ENCODE measurements around the gene OR2A12.
"Not testable (repeated sequence)": the region's sequence is repeated elsewhere in the genome, so short reads cannot be mapped to it uniquely, and the experiment has no call there.

Gene OR2A12, protein sequence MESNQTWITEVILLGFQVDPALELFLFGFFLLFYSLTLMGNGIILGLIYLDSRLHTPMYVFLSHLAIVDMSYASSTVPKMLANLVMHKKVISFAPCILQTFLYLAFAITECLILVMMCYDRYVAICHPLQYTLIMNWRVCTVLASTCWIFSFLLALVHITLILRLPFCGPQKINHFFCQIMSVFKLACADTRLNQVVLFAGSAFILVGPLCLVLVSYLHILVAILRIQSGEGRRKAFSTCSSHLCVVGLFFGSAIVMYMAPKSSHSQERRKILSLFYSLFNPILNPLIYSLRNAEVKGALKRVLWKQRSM

GRCh38 chr7:144085978-144086377 lies at the start of gene OR2A12:
Gene OR2A12 (plus strand): TSS chr7:144086278. CDS start chr7:144095108, 8,830 bp downstream.
- H3K36me3 Mint-ChIP-seq (ENCODE audit: low read depth), result no peaks in the 10 kb centered on the region

DNA sequence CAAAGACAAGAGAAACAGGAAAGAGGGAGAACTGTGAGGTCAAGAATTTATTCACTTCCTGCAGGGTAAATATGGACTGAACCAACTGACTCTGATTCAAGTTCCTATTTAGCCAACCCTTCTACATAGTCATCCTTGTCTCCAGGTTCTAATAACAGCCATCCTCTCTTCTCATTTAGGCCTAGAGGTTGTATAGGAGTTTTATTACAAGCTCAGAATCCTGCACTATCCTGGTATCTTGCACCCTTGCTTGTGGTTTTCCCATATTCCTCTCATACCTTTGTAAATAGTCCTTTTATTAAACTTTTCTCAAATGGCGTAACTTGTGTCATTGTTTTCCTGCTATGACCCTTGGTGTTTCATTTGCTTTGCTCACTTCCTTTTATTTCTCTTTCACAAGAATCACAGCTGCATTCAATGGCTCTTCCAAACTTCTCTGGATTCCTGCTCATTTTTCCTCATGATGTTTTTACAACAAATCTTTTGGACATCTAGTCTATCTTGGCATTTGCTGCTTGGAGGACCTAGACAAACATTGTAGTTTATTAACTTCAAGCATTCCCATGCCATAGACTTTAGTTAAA lies 49.7 kb upstream of the OR2A12 start:
- H3K4me1 Mint-ChIP-seq (ENCODE audit: low read depth), result no peaks in the 10 kb centered on the region
- H3K27ac Mint-ChIP-seq, result no peak overlapping the region
- no peaks in the 10 kb centered on the region for H3K27me3 Mint-ChIP-seq
- intact Hi-C loops (cut with micrococcal nuclease), result no loop called here
- no peaks in the 10 kb centered on the region for H3K36me3 Mint-ChIP-seq (ENCODE audit: low read depth)
- no peaks in the 10 kb centered on the region for H3K9me3 Mint-ChIP-seq
- no peak overlapping the region for H3K4me3 Mint-ChIP-seq

More at GRCh38 chr7:144085978-144086377, at the start of gene OR2A12:
- intact Hi-C loops (cut with micrococcal nuclease), result no loop called here
- Mint-ChIP-seq H3K9me3 (peaks cover 8% of the 10 kb centered on the region), H3K27ac (no peak within 1 kb of the TSS), H3K4me3 (no peak within 1 kb of the TSS), H3K27me3 (no peaks in the 10 kb centered on the region), H3K4me1 (ENCODE audit: low read depth) (no peaks in the 10 kb centered on the region)

- H3K27me3 Mint-ChIP-seq, result no peaks in the 10 kb centered on the region
- no peaks in the 10 kb centered on the region for H3K36me3 Mint-ChIP-seq (ENCODE audit: low read depth)
- intact Hi-C loops (cut with micrococcal nuclease), result no loop called here
- no peaks in the 10 kb centered on the region for H3K9me3 Mint-ChIP-seq
- H3K4me3 Mint-ChIP-seq, result no peak overlapping the region
- H3K27ac Mint-ChIP-seq, result no peak overlapping the region
- H3K4me1 Mint-ChIP-seq (ENCODE audit: low read depth), result no peaks in the 10 kb centered on the region
Measured at GRCh38 chr7:144037414-144038035, 48.6 kb upstream of the OR2A12 start.

DNA sequence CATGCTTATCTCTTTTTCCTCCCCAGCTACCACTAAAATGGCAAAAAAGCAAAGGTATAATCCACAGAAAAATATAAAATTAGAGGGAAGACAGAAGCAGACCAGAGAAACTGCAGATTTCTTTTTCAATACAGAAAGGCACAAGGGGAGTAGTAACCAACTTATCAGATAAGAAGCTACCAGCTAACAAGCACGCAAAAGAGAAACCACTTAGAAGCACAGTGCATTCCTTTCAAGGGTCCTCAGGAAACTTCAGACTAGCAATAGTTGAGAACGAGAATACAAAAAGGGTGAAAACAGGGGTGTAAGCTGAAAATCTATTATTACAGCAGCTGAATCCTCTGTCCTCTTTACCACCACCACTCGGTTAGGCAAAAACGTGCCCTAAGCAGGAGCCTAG lies 47.2 kb upstream of the OR2A12 start:
- no peaks in the 10 kb centered on the region for H3K9me3 Mint-ChIP-seq
- no peaks in the 10 kb centered on the region for H3K27me3 Mint-ChIP-seq
- intact Hi-C loops (cut with micrococcal nuclease), result no loop called here
- H3K4me3 Mint-ChIP-seq, result no peak overlapping the region
- no peaks in the 10 kb centered on the region for H3K4me1 Mint-ChIP-seq (ENCODE audit: low read depth)
- no peaks in the 10 kb centered on the region for H3K36me3 Mint-ChIP-seq (ENCODE audit: low read depth)
- H3K27ac Mint-ChIP-seq, result no peak overlapping the region

DNA sequence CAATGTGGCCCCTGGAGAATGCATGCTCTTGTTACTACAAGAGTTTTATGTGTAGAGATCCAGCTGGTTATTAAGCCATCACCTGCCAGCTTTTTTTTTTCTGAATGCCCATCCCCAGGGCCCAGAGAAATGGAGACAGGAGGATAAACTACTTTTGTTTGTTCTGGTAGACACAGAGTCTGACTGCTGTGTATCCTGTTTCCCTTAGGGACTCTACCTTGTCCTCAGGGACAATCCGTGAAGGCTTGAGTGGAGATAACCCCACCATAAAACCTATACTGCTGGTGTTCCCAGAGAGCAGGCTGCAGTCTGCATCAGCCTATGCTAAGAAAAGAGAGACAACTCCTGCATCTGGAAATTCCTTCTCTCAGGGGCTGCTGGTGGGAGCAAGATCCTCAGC lies 37.4 kb upstream of the OR2A12 start, which contains the start of gene OR2A5:
Gene OR2A5, plus strand, starts transcription at position 301 of the 400 bp plus-strand sequence. CDS start 1,454 bp downstream, outside the sequence.
- intact Hi-C loops (cut with micrococcal nuclease), result no loop called here
- H3K4me1 Mint-ChIP-seq (ENCODE audit: low read depth), result no peaks in the 10 kb centered on the region
- no peaks in the 10 kb centered on the region for H3K27me3 Mint-ChIP-seq
- H3K36me3 Mint-ChIP-seq (ENCODE audit: low read depth), result no peaks in the 10 kb centered on the region
- no peaks in the 10 kb centered on the region for H3K9me3 Mint-ChIP-seq
- no peak within 1 kb of the TSS for H3K27ac Mint-ChIP-seq
- no peak within 1 kb of the TSS for H3K4me3 Mint-ChIP-seq

DNA sequence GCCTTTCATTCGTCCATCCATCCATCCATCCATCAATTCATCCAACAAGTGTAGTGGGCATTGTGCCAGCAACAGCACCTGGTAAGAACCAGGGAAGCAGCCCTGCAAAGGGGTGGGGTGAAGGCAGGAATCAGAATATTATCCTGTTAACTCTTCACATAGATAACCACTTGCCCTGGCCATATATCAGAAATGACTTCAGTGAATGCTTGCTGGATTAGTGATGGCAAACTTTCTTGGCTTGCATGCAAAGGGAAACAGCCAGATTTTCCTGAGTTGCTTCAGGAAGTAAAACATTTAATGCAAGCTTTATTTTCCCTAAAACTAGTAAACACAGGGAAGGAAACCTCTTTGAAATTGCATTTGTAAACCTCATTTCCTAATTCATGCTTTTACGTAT lies 36.6 kb upstream of the OR2A12 start:
- Mint-ChIP-seq H3K9me3 (no peaks in the 10 kb centered on the region), H3K27ac (no peak overlapping the region), H3K27me3 (no peaks in the 10 kb centered on the region), H3K4me1 (ENCODE audit: low read depth) (no peaks in the 10 kb centered on the region), H3K36me3 (ENCODE audit: low read depth) (no peaks in the 10 kb centered on the region), H3K4me3 (no peak overlapping the region)
- intact Hi-C loops (cut with micrococcal nuclease), result no loop called here

- no peaks in the 10 kb centered on the region for H3K27me3 Mint-ChIP-seq
Measured at GRCh38 chr7:144050093-144050492, 36.0 kb upstream of the OR2A12 start.

GRCh38 chr7:144050884-144051283 lies 35.2 kb upstream of the OR2A12 start:
- intact Hi-C loops (cut with micrococcal nuclease); H3K4me1 Mint-ChIP-seq (ENCODE audit: low read depth); H3K4me3 Mint-ChIP-seq; H3K27ac Mint-ChIP-seq; H3K9me3 Mint-ChIP-seq; H3K36me3 Mint-ChIP-seq (ENCODE audit: low read depth); H3K27me3 Mint-ChIP-seq: not testable (repeated sequence)

More at GRCh38 chr7:144050093-144050492, 36.0 kb upstream of the OR2A12 start:
- intact Hi-C loops (cut with micrococcal nuclease), result no loop called here
- Mint-ChIP-seq H3K4me1 (ENCODE audit: low read depth) (no peaks in the 10 kb centered on the region), H3K4me3 (no peak overlapping the region), H3K36me3 (ENCODE audit: low read depth) (no peaks in the 10 kb centered on the region), H3K27ac (no peak overlapping the region), H3K9me3 (no peaks in the 10 kb centered on the region)

DNA sequence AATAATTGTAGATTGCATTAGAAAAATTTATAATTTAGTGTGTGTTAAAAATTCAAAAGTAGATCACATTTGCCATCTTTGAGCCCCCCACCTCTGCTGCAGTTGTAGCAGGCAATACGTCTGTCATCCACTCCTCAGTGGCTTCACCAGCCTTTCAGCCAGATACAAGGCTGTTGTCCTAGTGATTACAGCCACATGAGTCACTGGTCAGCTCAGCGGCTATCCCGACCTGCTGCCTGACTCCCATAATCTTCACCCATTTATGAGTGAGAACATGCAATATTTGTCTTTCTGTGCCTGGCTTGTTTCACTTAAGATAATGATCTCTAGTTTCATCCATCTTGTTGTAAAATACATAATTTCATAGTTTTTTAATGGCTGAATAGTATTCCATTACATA lies 28.1 kb upstream of the OR2A12 start:
- H3K9me3 Mint-ChIP-seq, result no peaks in the 10 kb centered on the region
- H3K4me1 Mint-ChIP-seq (ENCODE audit: low read depth), result no peaks in the 10 kb centered on the region
- no peak overlapping the region for H3K27ac Mint-ChIP-seq
- no peaks in the 10 kb centered on the region for H3K27me3 Mint-ChIP-seq
- intact Hi-C loops (cut with micrococcal nuclease), result no loop called here
- no peaks in the 10 kb centered on the region for H3K36me3 Mint-ChIP-seq (ENCODE audit: low read depth)
- H3K4me3 Mint-ChIP-seq, result no peak overlapping the region

- Mint-ChIP-seq H3K36me3 (ENCODE audit: low read depth) (no peaks in the 10 kb centered on the region), H3K4me1 (ENCODE audit: low read depth) (no peaks in the 10 kb centered on the region), H3K4me3 (no peak overlapping the region), H3K9me3 (no peaks in the 10 kb centered on the region), H3K27ac (no peak overlapping the region), H3K27me3 (no peaks in the 10 kb centered on the region)
- intact Hi-C loops (cut with micrococcal nuclease), result no loop called here
Measured at GRCh38 chr7:144063710-144064109, 22.4 kb upstream of the OR2A12 start.

- H3K9me3 Mint-ChIP-seq, result no peaks in the 10 kb centered on the region
- no peak within 1 kb of the TSS for H3K27ac Mint-ChIP-seq
- no peaks in the 10 kb centered on the region for H3K27me3 Mint-ChIP-seq
- intact Hi-C loops (cut with micrococcal nuclease), result no loop called here
- H3K36me3 Mint-ChIP-seq (ENCODE audit: low read depth), result no peaks in the 10 kb centered on the region
- H3K4me3 Mint-ChIP-seq, result no peak within 1 kb of the TSS
- H3K4me1 Mint-ChIP-seq (ENCODE audit: low read depth), result no peaks in the 10 kb centered on the region
Measured at GRCh38 chr7:144069511-144069910, 16.6 kb upstream of the OR2A12 start, which contains the start of gene OR2A25. Gene OR2A25 (plus strand): TSS chr7:144069811. CDS start chr7:144074220, 4,409 bp downstream.

GRCh38 chr7:144069953-144070352 lies 16.1 kb upstream of the OR2A12 start:
- no peak overlapping the region for H3K4me3 Mint-ChIP-seq
- no peaks in the 10 kb centered on the region for H3K27me3 Mint-ChIP-seq
- H3K4me1 Mint-ChIP-seq (ENCODE audit: low read depth), result no peaks in the 10 kb centered on the region
- no peaks in the 10 kb centered on the region for H3K9me3 Mint-ChIP-seq
- no peak overlapping the region for H3K27ac Mint-ChIP-seq
- no peaks in the 10 kb centered on the region for H3K36me3 Mint-ChIP-seq (ENCODE audit: low read depth)
- intact Hi-C loops (cut with micrococcal nuclease), result no loop called here

DNA sequence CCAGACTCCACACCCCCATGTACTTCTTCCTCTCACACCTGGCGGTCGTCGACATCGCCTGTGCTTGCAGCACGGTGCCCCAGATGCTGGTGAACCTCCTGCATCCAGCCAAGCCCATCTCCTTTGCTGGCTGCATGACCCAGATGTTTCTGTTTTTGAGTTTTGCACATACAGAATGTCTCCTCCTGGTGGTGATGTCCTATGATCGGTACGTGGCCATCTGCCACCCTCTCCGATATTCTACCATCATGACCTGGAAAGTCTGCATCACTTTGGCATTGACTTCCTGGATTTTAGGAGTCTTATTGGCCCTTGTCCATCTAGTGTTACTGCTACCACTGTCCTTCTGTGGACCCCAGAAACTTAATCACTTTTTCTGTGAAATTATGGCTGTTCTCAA lies 11.7 kb upstream of the OR2A12 start:
- H3K4me3 Mint-ChIP-seq, result no peak overlapping the region
- no peaks in the 10 kb centered on the region for H3K4me1 Mint-ChIP-seq (ENCODE audit: low read depth)
- H3K36me3 Mint-ChIP-seq (ENCODE audit: low read depth), result no peaks in the 10 kb centered on the region
- intact Hi-C loops (cut with micrococcal nuclease), result no loop called here
- no peak overlapping the region for H3K27ac Mint-ChIP-seq
- no peaks in the 10 kb centered on the region for H3K9me3 Mint-ChIP-seq
- no peaks in the 10 kb centered on the region for H3K27me3 Mint-ChIP-seq

DNA sequence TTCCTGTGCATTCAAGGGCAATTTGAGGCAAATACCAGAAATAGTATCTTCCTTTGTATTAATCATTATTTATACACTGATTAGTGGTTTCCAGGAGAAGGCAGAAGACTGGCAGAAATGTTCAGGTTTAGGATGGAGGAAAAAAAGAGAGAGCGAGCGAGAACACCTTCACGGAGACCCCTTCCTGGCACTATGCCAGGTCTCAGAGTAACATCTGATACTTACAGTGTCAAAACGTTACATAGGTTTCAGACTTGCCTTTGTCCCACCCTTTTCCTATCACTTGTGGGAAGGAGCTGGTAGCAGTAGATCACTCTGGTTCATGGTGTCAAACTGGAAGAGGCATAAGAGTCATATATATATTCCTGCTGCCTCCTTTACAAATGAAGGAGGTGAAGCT lies 652 bp downstream of the OR2A12 start:
- no peaks in the 10 kb centered on the region for H3K36me3 Mint-ChIP-seq (ENCODE audit: low read depth)
- no peaks in the 10 kb centered on the region for H3K4me1 Mint-ChIP-seq (ENCODE audit: low read depth)
- peaks cover 8% of the 10 kb centered on the region for H3K9me3 Mint-ChIP-seq
- intact Hi-C loops (cut with micrococcal nuclease), result no loop called here
- no peak overlapping the region for H3K27ac Mint-ChIP-seq
- no peaks in the 10 kb centered on the region for H3K27me3 Mint-ChIP-seq
- H3K4me3 Mint-ChIP-seq, result no peak overlapping the region
